HG03039 (cell line): ENCODE results near the gene LPAR1.

Experiments
- ATAC-seq: cut with Tn5 transposase; IDR thresholded peaks from one replicate; pipeline ENCODE4 v1.9.1; 2021; ENCODE audit warnings: mild to moderate bottlenecking, moderate library complexity; ENCODE audit not compliant: unreplicated experiment

Gene LPAR1

DNA sequence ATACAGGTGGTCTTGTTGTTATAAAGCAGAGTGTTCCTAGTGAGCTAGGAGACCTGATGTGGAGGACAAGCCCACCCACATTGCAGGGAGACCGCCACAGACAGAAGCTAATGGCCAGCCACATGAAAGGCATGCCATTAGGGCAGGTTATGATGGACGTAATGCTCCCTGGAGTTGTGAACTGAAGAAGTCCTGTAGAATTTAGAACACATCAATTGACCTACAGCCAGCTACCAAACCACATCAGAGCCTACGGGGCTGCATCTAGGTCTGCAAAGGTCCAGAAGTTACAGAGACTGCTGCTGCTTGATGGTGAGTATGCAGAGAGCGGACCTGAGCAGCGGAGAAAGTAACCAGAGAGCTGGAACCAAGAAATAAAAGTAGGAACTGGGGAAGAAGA, 116.6 kb downstream of the LPAR1 start:
- ATAC-seq = no peak

DNA sequence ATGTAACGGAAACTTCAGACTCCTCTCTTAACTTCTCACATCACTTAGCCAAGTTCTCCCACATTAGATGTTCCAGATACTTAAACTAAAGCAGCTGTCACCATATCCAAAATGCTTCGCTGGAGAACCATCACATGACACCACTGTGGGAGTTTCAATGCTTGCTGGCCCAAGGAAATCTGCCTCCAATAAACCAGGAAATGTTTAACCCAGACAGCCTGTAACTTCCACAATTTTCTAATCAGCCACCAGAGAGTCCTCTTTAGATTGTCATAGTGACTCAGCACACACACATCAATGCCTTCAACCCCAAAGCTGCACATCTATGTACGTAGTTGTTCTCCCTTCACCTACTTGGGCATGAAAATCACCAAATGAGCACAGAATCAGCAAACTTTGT, 118.7 kb downstream of the LPAR1 start:
- no peak for ATAC-seq

DNA sequence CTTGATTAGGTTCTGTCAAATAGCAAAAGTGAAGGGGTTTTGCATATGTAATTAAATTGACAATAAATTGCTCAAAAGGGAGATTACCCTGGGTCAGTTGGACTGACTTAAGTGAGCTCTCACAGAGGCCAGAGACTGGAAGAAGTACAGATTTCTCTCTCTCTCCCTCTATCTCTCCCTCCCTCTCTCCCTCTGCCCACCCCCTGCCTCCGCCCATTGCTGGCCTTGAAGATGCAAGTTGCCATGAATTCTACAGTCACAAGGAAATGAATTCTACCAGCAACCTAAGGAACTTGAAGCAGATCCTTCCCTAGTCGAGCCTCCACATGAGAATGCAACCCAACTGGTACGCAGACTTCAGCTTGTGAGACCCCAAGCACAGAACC, 119.2 kb downstream of the LPAR1 start:
- ATAC-seq = no peak

DNA sequence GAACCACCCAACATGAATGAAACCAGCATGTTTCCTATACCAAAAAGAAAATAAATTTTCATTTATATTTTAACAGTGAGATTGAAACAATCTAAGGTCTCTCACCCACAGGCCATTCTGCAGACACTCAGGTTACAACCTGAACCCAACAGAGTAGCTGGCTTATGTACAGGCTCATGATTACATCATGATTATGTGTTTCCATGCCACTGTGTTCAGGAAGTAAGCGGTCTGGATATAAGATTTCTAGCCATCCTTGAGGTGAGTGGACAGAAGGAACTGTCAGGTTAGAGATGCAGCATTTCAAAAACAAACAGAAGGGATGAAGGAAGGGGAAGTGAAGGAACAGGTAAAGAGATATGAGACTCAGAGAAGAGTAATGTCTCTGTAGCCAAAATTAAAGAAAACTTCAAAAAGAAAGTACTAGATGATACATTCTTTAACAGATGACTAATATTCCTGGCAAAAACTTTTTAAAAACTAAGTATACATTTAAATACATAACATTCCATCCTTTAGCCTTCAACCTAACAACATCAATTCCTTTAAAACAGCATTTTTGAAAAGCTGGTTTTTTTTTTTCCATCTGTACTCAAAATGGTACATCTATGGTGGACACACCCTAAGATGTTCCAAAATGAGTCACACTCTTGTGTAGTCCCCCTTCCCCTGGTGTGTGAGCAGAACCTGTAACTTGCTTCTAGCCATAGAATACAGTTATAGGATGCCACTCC, 119.8 kb downstream of the LPAR1 start:
- ATAC-seq = no peak

DNA sequence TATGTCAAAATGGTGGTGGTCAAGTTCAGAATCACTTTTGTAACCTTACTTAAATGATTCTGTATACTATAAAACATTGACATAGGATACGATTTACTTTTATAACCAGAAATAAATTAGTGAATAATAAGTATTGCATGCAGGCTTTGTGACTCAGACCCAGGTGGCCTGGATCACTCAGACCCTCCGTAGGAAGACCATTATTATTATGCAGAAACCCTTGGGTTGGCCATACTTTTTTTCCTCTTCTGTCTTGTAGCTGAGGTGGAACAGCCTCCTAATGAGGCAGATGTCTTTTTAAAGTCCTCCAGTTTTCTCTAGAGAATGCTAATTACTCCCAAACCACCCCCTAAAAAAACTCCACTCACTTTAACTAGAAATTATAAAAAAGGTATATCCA, 121.9 kb downstream of the LPAR1 start:
- ATAC-seq = no peak

DNA sequence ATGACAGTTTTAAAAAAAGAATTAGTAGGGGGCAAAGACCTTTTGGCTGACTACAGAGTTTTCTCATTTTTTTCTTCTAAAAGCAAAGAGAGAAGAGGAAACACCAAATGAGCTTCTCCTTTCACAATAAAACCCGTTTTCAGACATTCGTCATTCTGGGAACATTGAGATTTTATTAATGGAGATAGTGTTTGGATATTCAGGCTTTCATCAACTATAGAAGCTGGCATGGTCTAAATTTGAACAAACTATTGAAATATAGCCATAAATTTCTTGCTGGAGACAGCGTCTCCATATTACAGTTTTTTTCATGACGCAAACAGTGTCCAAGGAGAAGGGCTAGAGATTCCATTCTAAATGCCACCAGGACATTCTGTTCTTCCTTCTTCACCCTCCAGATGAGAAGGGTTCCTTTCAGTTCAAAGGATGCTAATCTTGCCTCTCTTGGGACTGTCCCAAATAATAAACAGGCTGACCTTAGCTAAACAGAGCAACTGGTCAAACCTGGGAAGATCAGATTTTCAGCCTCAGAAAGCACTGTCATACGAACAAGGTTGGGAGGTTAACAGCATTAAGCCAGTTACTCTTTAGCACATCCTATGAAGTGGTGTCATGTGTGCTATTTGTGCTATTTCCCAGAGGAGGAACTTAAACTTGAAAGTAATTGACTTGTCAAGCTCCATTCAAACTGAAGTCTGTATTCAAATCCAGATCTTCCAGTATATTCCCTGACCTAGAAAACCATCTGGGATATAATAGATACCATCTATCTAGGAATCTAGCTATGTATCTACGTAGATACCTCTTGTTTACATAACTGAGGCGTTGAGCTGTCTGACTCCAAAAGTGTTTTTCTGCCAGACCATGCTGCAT, 125.6 kb downstream of the LPAR1 start:
- ATAC-seq = no peak

DNA sequence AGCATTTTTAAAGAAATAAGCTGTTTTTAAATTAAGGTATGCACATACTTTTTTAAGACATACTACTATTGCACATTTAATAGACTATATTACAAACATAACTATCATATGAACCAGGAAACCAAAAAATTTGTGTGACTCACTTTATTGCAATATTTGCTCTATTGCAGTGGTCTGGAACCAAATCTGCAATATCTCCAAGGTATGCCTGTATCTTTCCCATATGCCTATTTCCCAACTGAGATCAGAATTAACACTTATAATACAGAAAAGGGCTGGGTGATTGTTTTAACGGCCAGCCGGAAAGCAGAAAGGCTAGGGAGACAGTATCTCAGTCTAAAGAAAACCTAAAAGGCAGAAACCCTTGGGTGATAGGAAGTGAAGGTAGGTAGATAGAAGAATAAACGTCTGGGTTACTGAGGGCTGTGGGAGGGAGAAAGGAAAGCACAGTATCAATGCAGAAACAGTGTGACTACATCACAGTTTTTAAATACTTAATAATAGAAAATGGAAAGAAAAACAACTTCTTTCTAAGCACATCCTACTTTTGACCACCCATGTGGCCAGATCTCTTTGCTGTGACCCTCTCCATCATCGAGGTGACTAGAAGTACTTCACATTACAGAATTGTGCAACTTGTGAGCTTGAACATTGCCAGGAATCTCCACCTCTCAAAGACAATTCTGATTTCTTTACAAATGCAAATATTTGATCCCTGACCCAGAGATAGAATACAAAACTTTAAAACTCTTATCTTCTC, 126.4 kb downstream of the LPAR1 start:
- no peak for ATAC-seq

DNA sequence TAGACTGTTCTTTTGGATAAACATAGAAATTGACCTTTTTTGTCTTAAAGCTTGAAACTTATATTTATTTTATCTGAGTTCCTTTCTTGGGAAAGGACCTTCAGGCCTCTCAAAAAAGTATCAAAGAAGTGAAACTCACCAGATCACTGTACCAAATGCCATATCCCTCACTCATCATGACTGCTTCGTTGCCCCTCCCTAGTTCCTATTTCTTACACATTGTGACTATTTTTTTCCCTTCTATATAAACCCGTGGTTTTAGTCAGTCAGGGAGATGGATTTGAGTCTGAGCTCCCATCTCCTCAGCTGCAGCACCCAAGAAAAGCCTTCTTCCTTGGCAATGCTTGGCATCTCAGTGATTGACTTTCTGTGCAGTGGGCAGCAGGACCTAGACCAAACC, 129.4 kb downstream of the LPAR1 start:
- ATAC-seq = no peak

DNA sequence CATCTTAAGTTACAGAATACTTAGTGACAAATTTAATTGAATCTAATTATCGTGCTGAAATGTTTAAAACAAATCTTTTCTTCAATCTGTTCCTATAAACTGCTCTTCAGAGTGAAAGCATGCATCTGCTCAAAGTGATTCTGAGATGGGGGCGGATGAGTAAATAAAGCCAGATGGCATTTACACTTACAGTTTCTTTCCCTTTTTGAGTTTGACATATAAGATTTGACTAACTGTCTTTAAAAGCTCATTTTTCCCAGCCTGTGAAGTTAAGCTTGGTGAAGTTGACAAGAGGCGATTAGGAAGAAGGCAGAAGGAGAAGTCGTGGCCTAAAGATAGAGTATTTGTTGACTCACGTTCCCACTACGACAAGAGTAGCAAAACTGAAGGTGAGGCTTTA, 137.4 kb downstream of the LPAR1 start:
- ATAC-seq = no peak

DNA sequence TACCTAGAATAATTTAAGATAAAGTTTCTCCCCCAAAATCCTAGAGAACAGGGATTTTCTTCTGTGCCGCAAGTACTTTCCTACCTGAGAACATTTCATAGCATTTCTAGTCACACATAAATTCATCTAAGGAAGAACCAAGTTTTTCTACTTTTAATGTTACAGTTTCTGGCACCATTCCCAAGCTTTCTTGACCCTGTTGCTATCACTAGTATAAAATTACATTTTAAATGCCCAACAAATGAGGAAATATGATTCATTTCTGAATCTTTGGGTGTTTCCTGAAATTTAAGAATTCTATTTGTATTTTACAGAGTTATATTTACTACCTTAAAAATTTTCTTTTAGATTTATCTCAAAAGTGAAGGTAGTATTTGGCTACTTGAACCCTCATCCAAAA, 137.8 kb downstream of the LPAR1 start:
- no peak for ATAC-seq

DNA sequence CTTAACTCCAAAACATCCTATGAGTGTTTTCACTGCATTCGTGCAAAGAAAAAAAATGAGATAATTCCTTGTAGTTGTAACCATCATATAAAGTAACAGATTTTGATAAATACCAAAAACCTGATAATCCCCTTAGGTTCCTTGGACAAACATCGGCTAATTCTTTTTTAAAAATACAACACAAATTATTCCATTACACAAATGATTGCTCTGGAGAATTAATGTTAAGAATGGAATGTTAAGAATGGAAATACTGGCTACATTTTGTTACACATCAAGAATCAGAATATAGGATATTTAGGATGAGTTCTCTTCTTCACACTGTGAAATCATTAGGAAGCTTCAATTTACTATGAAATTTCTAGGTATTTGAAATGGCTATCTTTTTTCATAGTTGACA, 139.4 kb downstream of the LPAR1 start:
- no peak for ATAC-seq

DNA sequence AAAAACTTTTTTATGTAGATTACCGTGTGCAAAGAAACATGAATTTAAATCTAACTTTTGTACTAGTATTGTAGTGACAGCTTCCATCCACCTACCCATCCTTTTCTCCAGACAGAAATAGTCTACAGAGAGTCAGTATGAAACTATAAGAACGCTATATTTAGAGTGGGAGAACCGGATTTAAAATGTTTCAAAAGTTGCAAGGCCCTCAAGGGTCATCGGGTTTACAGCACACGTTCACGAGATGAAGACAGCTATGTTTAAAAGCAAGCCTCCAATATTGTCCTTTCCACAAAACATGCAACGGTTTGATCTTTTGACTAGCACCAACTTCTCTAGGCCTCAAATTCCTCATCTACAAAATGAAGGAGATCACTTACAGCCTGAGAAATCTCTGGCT, 139.9 kb downstream of the LPAR1 start:
- ATAC-seq = no peak

DNA sequence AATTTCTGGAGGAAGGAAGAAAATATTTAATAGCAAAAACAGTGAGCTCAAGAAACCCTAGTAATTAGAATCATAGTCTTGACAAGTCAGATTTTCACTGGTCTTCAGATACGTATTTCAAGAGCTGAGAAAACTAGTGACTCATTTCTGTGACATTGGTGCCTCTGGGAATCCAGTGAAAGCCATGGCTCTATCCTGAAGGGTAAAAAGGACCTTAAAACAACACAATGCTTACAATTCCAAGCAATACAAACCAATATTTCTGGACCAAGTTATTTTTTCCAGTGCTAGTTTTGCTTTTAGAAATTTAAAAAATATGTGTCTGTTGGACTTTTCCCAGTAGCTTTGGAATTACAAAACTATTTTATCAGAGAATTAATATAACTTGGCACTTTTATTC, 140.3 kb downstream of the LPAR1 start:
- ATAC-seq = no peak

DNA sequence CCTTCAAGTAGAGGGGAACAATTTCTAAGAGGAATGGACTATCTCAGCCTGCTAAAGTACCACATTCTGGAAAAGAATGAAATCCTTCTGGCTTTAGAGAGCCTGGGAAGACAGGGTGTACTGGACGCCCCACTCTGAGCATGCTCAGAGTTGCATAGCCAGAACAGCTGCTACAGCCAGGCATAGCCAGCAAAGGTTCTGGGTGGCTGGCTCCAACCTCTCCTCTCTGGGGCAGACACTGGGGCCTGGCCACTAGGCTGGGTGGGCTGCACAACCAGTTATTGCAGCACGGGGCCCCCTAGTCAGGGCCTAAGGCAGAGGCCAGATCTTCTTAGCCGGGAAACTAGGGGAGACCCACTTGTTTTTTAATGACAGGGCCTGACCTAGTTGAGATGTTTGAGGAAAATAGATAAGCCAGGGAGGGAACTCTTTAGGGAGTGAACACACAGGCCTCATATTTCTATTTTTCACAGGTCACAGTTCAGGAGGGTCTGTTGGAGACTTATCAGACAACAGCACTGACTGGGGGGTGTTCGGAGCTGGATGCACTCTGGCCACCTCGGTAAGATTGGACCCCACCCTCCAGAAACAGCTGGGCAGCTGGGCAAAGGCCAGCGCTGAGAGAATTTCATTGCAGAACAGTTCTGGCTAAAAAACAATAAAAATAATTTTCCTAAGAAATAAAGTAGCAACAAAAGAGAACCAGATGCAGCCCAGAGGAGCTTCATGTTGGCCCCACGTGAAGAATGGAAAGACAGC, 142.9 kb downstream of the LPAR1 start:
- ATAC-seq = no peak

DNA sequence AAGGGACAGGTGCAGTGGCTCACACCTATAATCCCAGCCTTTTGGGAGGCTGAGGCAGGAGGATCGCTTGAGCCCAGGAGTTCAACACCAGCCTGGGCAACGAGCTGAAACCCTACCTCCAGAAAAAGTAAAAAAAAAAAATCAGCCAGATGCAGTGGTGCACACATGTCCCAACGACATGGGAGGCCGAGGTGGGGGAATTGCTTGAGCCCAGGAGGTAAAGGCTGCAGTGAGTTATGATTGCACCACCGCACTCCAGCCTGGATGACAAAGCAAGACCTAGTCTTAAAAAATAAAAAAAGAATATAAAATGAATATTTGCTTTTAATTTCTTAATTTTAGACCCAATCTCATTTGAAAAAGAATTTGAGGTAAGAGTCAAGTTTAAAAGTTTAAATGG, 143.5 kb downstream of the LPAR1 start:
- ATAC-seq = no peak

DNA sequence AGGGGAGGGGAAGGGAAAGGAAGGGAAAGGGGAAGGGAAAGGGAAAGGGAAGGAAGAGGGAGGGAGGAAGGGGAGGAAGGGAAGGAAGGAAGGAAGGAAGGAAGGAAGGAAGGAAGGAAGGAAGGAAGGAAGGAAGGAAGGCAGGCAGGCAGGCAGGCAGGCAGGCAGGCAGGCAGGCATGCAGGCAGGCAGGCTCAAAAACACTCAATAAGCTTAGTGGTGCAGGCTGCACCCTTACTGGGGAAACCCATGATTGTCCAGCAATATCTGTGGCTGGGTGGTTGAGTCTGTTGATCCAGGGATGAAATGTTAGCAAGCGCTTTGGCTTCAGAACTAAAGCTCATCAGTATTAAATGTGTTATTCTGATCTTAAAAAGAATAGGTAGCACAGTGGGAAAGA, 145.6 kb downstream of the LPAR1 start:
- ATAC-seq = no peak

DNA sequence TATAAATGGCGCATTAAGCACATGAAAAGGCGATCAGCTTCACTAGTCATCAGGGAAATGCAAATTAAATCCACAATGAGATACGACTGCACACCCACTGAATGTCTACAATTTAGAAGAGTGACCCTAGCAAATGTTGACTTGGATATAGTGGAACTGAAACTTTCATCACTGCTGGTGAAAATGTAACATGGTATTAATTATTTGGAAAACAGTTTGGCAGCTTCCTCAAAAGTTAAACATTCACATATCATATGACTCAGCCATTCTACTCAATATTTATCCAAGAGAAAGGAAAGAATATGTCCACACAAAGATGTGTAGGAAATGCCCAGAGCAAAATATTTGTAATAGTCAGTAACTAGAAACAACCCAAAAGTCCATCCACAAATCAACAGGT, 146.5 kb downstream of the LPAR1 start:
- ATAC-seq = no peak

DNA sequence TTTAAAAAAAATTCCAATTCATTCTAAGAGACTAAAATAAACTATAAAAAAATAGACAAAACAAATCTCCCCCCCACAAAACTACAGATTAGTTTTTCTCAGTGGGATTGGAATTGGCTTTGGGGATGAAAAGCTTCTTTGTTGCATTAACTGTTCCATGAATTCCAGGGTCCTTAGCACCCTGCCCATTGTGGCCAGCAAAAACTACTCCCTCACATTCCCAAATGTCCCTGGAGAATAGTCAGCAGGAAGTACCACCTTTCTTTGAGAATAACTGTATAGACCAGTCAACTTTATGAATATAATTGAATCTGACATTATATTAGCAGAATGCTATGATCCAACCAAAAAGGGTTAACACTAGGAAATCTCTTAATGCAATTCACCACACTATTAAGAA, 147.9 kb downstream of the LPAR1 start:
- no peak for ATAC-seq

DNA sequence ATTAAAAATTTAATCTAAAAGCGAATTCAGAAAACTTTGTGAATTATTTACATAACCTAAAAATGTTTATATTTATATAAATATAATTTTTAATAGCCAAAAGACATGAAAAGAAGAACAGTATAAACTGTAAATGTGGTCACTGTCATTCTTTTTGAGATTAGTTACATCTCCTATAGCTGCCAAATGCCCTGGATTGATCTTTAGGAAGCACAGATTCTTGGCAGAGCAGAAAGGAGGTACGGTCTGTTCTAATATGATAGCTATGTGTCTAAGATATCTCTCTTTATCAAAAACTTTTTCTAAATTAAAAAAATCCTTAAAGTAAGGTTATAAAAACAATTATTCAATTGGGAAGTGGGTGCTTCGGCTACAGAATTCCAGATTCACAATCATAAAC, 151.0 kb downstream of the LPAR1 start:
- no peak for ATAC-seq

DNA sequence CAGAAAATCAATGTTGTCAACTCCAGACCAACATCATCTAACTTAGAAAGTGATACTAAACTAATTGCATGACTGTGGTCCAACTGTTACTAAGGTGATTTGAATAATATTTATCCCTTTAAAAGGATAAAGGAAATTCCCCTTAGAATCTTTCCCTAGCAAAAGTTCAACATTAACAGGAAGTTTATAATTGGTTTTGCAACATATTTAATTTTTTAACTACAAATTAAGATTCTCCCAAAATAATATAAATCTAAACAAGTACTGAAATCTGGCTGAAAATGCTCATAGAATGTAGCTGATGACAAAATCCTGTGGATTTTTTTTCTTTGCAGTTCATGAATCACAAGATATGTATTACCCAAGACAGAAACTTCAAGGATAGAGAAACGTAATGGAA, 151.4 kb downstream of the LPAR1 start:
- ATAC-seq = no peak

DNA sequence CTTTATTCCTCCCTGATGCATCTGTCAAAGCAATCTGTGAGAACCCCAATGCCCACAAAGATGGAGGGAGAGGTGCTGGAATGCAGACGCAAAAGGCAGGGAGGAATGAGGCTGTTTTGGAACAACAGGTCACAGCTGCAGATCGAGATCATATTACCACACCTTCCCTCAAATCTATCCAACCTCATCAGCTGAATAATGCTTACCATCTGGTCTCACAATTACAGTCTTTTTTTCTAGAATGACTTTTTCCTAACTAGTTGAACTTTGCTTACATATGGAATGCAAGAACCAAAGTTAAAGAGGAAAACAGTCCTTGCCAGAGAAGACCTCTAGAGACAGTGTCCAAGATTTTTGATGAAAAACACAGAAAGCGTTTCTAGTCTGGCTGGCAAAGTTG, 158.1 kb downstream of the LPAR1 start:
- ATAC-seq = no peak
